ENCODE results near the gene MAST4.

MAST4 gene

GRCh38 chr5:66671305-66671704 is 75.1 kb downstream of the MAST4 start:
- no peak overlapping the region for H2AFZ ChIP-seq (ENCODE audit: low read length)
- no peak overlapping the region for H3K4me2 ChIP-seq (ENCODE audit: low read depth, low read length)
- H3K9ac ChIP-seq (ENCODE audit: low read length) = no peak overlapping the region
- no peaks in the 10 kb centered on the region for H3K4me1 ChIP-seq (ENCODE audit: low read length)
- no peak for TF ChIP-seq CTCF (IDR thresholded peaks at IDR 0.05; ENCODE audit: low read length)
- no peaks in the 10 kb centered on the region for H4K20me1 ChIP-seq (ENCODE audit: insufficient read depth, low read length)
- no peaks in the 10 kb centered on the region for H3K36me3 ChIP-seq (replicated peaks; ENCODE audit: insufficient read depth, low read length)
- H3K9me3 ChIP-seq (replicated peaks; ENCODE audit: insufficient read depth, low read length) = no peaks in the 10 kb centered on the region
- no peaks in the 10 kb centered on the region for H3K9me2 ChIP-seq (replicated peaks; ENCODE audit: insufficient read depth, low read length)
- H3K27ac ChIP-seq (ENCODE audit: low read length) = no peak overlapping the region
- H3K4me3 ChIP-seq (ENCODE audit: low read length) = no peak overlapping the region
- no peaks in the 10 kb centered on the region for H3K27me3 ChIP-seq (replicated peaks; ENCODE audit: insufficient read depth, low read length)
- no peaks in the 10 kb centered on the region for H3F3A ChIP-seq (ENCODE audit: insufficient read depth, low read length)
- H3K79me2 ChIP-seq (ENCODE audit: low read length) = no peaks in the 10 kb centered on the region
- DNase-seq = no peak

- H3K36me3 ChIP-seq (replicated peaks; ENCODE audit: insufficient read depth, low read length) = no peaks in the 10 kb centered on the region
- no peak overlapping the region for H3K4me3 ChIP-seq (ENCODE audit: low read length)
- no peaks in the 10 kb centered on the region for H3K4me1 ChIP-seq (ENCODE audit: low read length)
- no peaks in the 10 kb centered on the region for H3K79me2 ChIP-seq (ENCODE audit: low read length)
- DNase-seq = no peak
- no peak overlapping the region for H3K27ac ChIP-seq (ENCODE audit: low read length)
- no peak overlapping the region for H2AFZ ChIP-seq (ENCODE audit: low read length)
- H3K9me3 ChIP-seq (replicated peaks; ENCODE audit: insufficient read depth, low read length) = no peaks in the 10 kb centered on the region
- H3K27me3 ChIP-seq (replicated peaks; ENCODE audit: insufficient read depth, low read length) = no peaks in the 10 kb centered on the region
- H3K4me2 ChIP-seq (ENCODE audit: low read depth, low read length) = no peak overlapping the region
- H3F3A ChIP-seq (ENCODE audit: insufficient read depth, low read length) = no peaks in the 10 kb centered on the region
- H3K9ac ChIP-seq (ENCODE audit: low read length) = no peak overlapping the region
- no peak for TF ChIP-seq CTCF (IDR thresholded peaks at IDR 0.05; ENCODE audit: low read length)
- TF ChIP-seq EZH2 (optimal IDR thresholded peaks at IDR 0.05; ENCODE audit: low read depth, low read length) = no peak
- no peak for TF ChIP-seq EZH2phosphoT487 (IDR thresholded peaks at IDR 0.05; ENCODE audit: low read length)
- H4K20me1 ChIP-seq (ENCODE audit: insufficient read depth, low read length) = no peaks in the 10 kb centered on the region
- no peaks in the 10 kb centered on the region for H3K9me2 ChIP-seq (replicated peaks; ENCODE audit: insufficient read depth, low read length)
Observed at GRCh38 chr5:66674802-66675201, 78.6 kb downstream of the MAST4 start.

GRCh38 chr5:66675406-66675805 is 79.2 kb downstream of the MAST4 start:
- Histone ChIP-seq H3K4me2 (ENCODE audit: low read depth, low read length) (no peak overlapping the region), H3K9me3 (replicated peaks; ENCODE audit: insufficient read depth, low read length) (no peaks in the 10 kb centered on the region), H3K4me3 (ENCODE audit: low read length) (no peak overlapping the region), H4K20me1 (ENCODE audit: insufficient read depth, low read length) (no peaks in the 10 kb centered on the region), H3F3A (ENCODE audit: insufficient read depth, low read length) (no peaks in the 10 kb centered on the region), H2AFZ (ENCODE audit: low read length) (no peak overlapping the region), H3K9me2 (replicated peaks; ENCODE audit: insufficient read depth, low read length) (no peaks in the 10 kb centered on the region), H3K27ac (ENCODE audit: low read length) (no peak overlapping the region), H3K9ac (ENCODE audit: low read length) (no peak overlapping the region), H3K27me3 (replicated peaks; ENCODE audit: insufficient read depth, low read length) (no peaks in the 10 kb centered on the region), H3K79me2 (ENCODE audit: low read length) (no peaks in the 10 kb centered on the region), H3K36me3 (replicated peaks; ENCODE audit: insufficient read depth, low read length) (no peaks in the 10 kb centered on the region), H3K4me1 (ENCODE audit: low read length) (0 out of 2 replicates have a peak, but pooled peaks cover under 1% of the 10 kb centered on the region)
- TF ChIP-seq EZH2 (optimal IDR thresholded peaks at IDR 0.05; ENCODE audit: low read depth, low read length) (no peak), CTCF (IDR thresholded peaks at IDR 0.05; ENCODE audit: low read length) (no peak), EZH2phosphoT487 (IDR thresholded peaks at IDR 0.05; ENCODE audit: low read length) (no peak)
- no peak for DNase-seq

All from MM.1S (cell line).